PFSK-1 (cell line): ENCODE data around the gene RGS12.

Experiments used
- FOXP2 ChIP-seq: optimal IDR thresholded peaks from 2 replicates; pipeline ENCODE3; 2011; ENCODE audit warnings: borderline replicate concordance, control low read depth, inconsistent platforms; ENCODE audit not compliant: insufficient read depth; ENCODE audit errors: extremely low read length, extremely low read depth
- POLR2AphosphoS5 ChIP-seq: IDR thresholded peaks from 2 replicates; pipeline ENCODE4 v1.6.1; 2012; ENCODE audit warnings: low read depth, mild to moderate bottlenecking, control low read depth, low read length, moderate library complexity
- REST ChIP-seq, 2 experiments: IDR thresholded peaks; 2 replicates each; pipeline versions ENCODE4 v1.6.1 to v1.8.0; 2011 to 2012; ENCODE audit warnings: low read depth in 2 of 2, low read length in 2 of 2, control low read depth in 1 of 2, inconsistent platforms in 1 of 2, mild to moderate bottlenecking in 1 of 2, moderate library complexity in 1 of 2; ENCODE audit not compliant: insufficient read depth in 1 of 2
- SIN3A ChIP-seq: IDR thresholded peaks from 2 replicates; pipeline ENCODE4 v1.6.1; 2012; ENCODE audit warnings: mild to moderate bottlenecking, low read length, moderate library complexity, borderline replicate concordance; ENCODE audit not compliant: insufficient read depth
- TAF1 ChIP-seq: IDR thresholded peaks from 2 replicates; pipeline ENCODE4 v1.6.1; 2012; ENCODE audit warnings: low read length, control low read depth, borderline replicate concordance; ENCODE audit not compliant: insufficient read depth

- TF ChIP-seq POLR2AphosphoS5 (no peak), TAF1 (no peak), REST (IDR thresholded peaks at IDR 0.05; ENCODE audit: insufficient read depth in 1 of 2, low read depth in 2 of 2, low read length in 2 of 2) (no peak), FOXP2 (no peak), SIN3A (no peak)
Observed at GRCh38 chr4:3244747-3245146, 48.1 kb upstream of the RGS12 start.
